Kidney (tissue), 14 donors: ENCODE data around the gene CHST1. TPM values are rescaled to one million over a fixed set of nuclear protein-coding genes. Genes with fewer than 3 reads are reported as not detected.

ENCODE experiments used
- DNase-seq, 5 donors: peaks; one replicate each; pipeline ENCODE4 v3.0.0-alpha.2; 2013 to 2020
- FAIRE-seq: peaks from 2 replicates; lab custom pipeline; 2012; peaks lifted over from hg19 to GRCh38; lab: Jason Lieb, UNC
- H3K27ac ChIP-seq, 2 donors: one replicate each; pipeline ENCODE4 v1.7.0; 2013; ENCODE audit warnings: low read depth in 2 of 2, low read length in 2 of 2, inconsistent platforms in 1 of 2
- H3K27me3 ChIP-seq: one replicate; pipeline ENCODE4 v1.7.1; 2013; ENCODE audit warnings: low read length, inconsistent platforms; ENCODE audit not compliant: control insufficient read depth, insufficient read depth
- H3K36me3 ChIP-seq, 3 donors: one replicate each; pipeline versions ENCODE4 v1.7.0 to v1.7.1; 2013; ENCODE audit warnings: low read length in 3 of 3, control low read depth in 1 of 3, inconsistent platforms in 1 of 3; ENCODE audit not compliant: insufficient read depth in 3 of 3, control insufficient read depth in 2 of 3
- H3K4me1 ChIP-seq, 3 donors: one replicate each; pipeline versions ENCODE4 v1.7.0 to v1.7.1; 2013; ENCODE audit warnings: low read length in 3 of 3, inconsistent platforms in 1 of 3, low read depth in 1 of 3; ENCODE audit not compliant: control insufficient read depth in 2 of 3, insufficient read depth in 2 of 3
- H3K4me3 ChIP-seq, 3 donors: one replicate each; pipeline versions ENCODE4 v1.7.0 to v1.8.1; 2013; ENCODE audit warnings: low read length in 3 of 3, control low read depth in 1 of 3, inconsistent platforms in 1 of 3
- H3K9ac ChIP-seq, 3 donors: one replicate each; pipeline versions ENCODE4 v1.7.0 to v1.7.1; 2013; ENCODE audit warnings: low read length in 3 of 3, control low read depth in 1 of 3, inconsistent platforms in 1 of 3
- H3K9me3 ChIP-seq, 3 donors: one replicate each; pipeline versions ENCODE4 v1.7.0 to v1.7.1; 2013; ENCODE audit warnings: low read length in 3 of 3, control low read depth in 1 of 3, inconsistent platforms in 1 of 3; ENCODE audit not compliant: control insufficient read depth in 2 of 3, insufficient read depth in 1 of 3
- CTCF ChIP-seq: IDR thresholded peaks from 3 replicates; pipeline ENCODE4 v1.5.1; 2012; ENCODE audit warnings: mild to moderate bottlenecking, moderate library complexity, borderline replicate concordance; ENCODE audit not compliant: insufficient read depth; ENCODE audit errors: extremely low read depth
- intact Hi-C: fragments of 100-400 bp; cut with DNase I; formaldehyde crosslinking; loops from one replicate; pipeline ENCODE4 v1.11.1; 2022
- polyA plus RNA-seq: library from polyadenylated mRNA; stranded (reverse); fragments of 350-450 nt; fragmentation: Illumina TruSeq; extraction: RNeasy Lipid Tissue Mini Kit (QIAGEN cat#74804); gene quantifications from one replicate; pipeline ENCODE4 v1.2.3, GENCODE V29; 2014; ENCODE audit warnings: low read depth, low replicate concordance; ENCODE audit not compliant: insufficient read depth
- total RNA-seq: library from RNA; stranded (reverse); fragmentation: NEBNext Ultra II Directional; extraction: Animal tissue kit (Norgen Biotek cat#: 25700); gene quantifications from one replicate; pipeline ENCODE4 v1.2.1, GENCODE V29; 2021
- donor health status: control.
- donor health status: control.
- donor health status: control.
- donor health status: control.
- donor health status: control.
- donor health status: DM: yes; HTN: yes; CAD: no.
- donor health status: Normal renal cell carcinoma (clear cell type).

CHST1 gene
- total and polyA plus RNA-seq, 2 donors from 2014 or later = 2.8 to 2.9 TPM

GRCh38 chr11:45665933-45666647 is 668 bp upstream of the CHST1 start:
- no peak for TF ChIP-seq CTCF
- intact Hi-C loops = no loop called here
- Histone ChIP-seq H3K27ac (no peak overlapping the region), H3K36me3 (no peaks in the 10 kb centered on the region), H3K9ac (no peak overlapping the region), H3K9me3 (no peaks in the 10 kb centered on the region), H3K4me3 (no peak overlapping the region), H3K4me1 (peaks cover 0 to 6% (median 0%) of the 10 kb centered on the region in 3 donors), H3K27me3 (peaks cover 9% of the 10 kb centered on the region)
- DNase-seq = peak in 1 of 5 donors; percentile 62
- no peak for FAIRE-seq

- DNase-seq (peak in 2 of 5 donors; percentile 36 to 70), FAIRE-seq (no peak)
- Histone ChIP-seq H3K9me3 (no peaks in the 10 kb centered on the region), H3K27ac (no peak overlapping the region), H3K36me3 (no peaks in the 10 kb centered on the region), H3K4me3 (peak overlapping the region in 1 of 3 donors; percentile 39), H3K27me3 (peaks cover 9% of the 10 kb centered on the region), H3K9ac (peak overlapping the region in 1 of 3 donors; percentile 7), H3K4me1 (peaks cover 0 to 6% (median 0%) of the 10 kb centered on the region in 3 donors)
- intact Hi-C loops = no loop called here
- no peak for TF ChIP-seq CTCF
These were observed 831 bp downstream of the CHST1 start for GRCh38 chr11:45664376-45665205.

- intact Hi-C loops = no loop called here
- DNase-seq = peak in 1 of 5 donors; percentile 79
- no peak overlapping the region for H3K27ac ChIP-seq
These were observed 1.7 kb downstream of the CHST1 start for GRCh38 chr11:45663486-45664375.

More at GRCh38 chr11:45663486-45664375, 1.7 kb downstream of the CHST1 start:
- Histone ChIP-seq H3K4me3 (peak overlapping the region in 2 of 3 donors; percentile 12 to 39), H3K27me3 (peaks cover 9% of the 10 kb centered on the region), H3K9ac (no peak overlapping the region), H3K9me3 (no peaks in the 10 kb centered on the region), H3K4me1 (peaks cover 0 to 10% (median 0%) of the 10 kb centered on the region in 3 donors), H3K36me3 (no peaks in the 10 kb centered on the region)
- no peak for TF ChIP-seq CTCF
- no peak for FAIRE-seq
